DMS 273 (cell line): ENCODE results near the gene ELFN1.

ENCODE experiments used
- DNase-seq: peaks from one replicate; lab custom pipeline; 2025; ENCODE audit not compliant: unreplicated experiment; lab: John Stamatoyannopoulos, UW

ELFN1 gene

GRCh38 chr7:1779445-1779844 lies 109.4 kb downstream of the ELFN1 start:
- no peak for DNase-seq

GRCh38 chr7:1781369-1781768 lies 111.3 kb downstream of the ELFN1 start:
- no peak for DNase-seq

- no peak for DNase-seq
Measured at GRCh38 chr7:1785839-1786238, 115.8 kb downstream of the ELFN1 start.

GRCh38 chr7:1787241-1787640 lies 117.2 kb downstream of the ELFN1 start:
- DNase-seq, result no peak

- DNase-seq, result no peak
Measured at GRCh38 chr7:1787681-1788235, 117.7 kb downstream of the ELFN1 start.

GRCh38 chr7:1794888-1795542 lies 124.9 kb downstream of the ELFN1 start:
- DNase-seq, result peak; percentile 42
